AG04449 (cell line): ENCODE measurements around the gene ZBTB16.

Experiments
- CTCF ChIA-PET: fragments of 350-600 bp; formaldehyde crosslinking; extraction: SDS; loops from one replicate; lab custom pipeline; 2021; ENCODE audit warnings: antibody characterized with exemption; lab: Yijun Ruan, JAX
- POLR2A ChIA-PET: fragments of 400-600, 350-600 bp; formaldehyde crosslinking; extraction: SDS; loops from one replicate; lab custom pipeline; 2020; ENCODE audit warnings: antibody characterized with exemption, inconsistent platforms; lab: Yijun Ruan, JAX
- DNase-seq: peaks from one replicate; pipeline ENCODE4 v3.0.0-alpha.2; 2010; ENCODE audit warnings: low read depth, low spot score
- H3K4me3 ChIP-seq: 2 replicates; pipeline ENCODE4 v1.5.1; 2011; ENCODE audit warnings: low read depth, mild to moderate bottlenecking, control low read depth, low read length
- CTCF ChIP-seq: IDR thresholded peaks from one replicate; pipeline ENCODE4 v1.5.1; 2011; ENCODE audit warnings: mild to moderate bottlenecking, moderate library complexity, low read length, control low read depth, inconsistent platforms; ENCODE audit not compliant: insufficient read depth; ENCODE audit errors: missing control alignments

ZBTB16 gene

GRCh38 chr11:114169821-114170220, 110.3 kb downstream of the ZBTB16 start:
- no peak overlapping the region for H3K4me3 ChIP-seq
- no peak for TF ChIP-seq CTCF
- CTCF ChIA-PET = no interaction called here
- DNase-seq = no peak
- POLR2A ChIA-PET = no interaction called here

- no peak for TF ChIP-seq CTCF
- no peak overlapping the region for H3K4me3 ChIP-seq
- DNase-seq = no peak
- ChIA-PET CTCF (no interaction called here), POLR2A (no interaction called here)
These were observed 110.7 kb downstream of the ZBTB16 start for GRCh38 chr11:114170226-114170625.

- no peak for DNase-seq
- ChIA-PET POLR2A (no interaction called here), CTCF (no interaction called here)
- H3K4me3 ChIP-seq = no peak overlapping the region
- no peak for TF ChIP-seq CTCF
These were observed 111.9 kb downstream of the ZBTB16 start for GRCh38 chr11:114171257-114172054.

GRCh38 chr11:114172055-114172861, 112.7 kb downstream of the ZBTB16 start:
- DNase-seq = no peak
- H3K4me3 ChIP-seq = no peak overlapping the region
- ChIA-PET CTCF (no interaction called here), POLR2A (no interaction called here)
- TF ChIP-seq CTCF = no peak

- TF ChIP-seq CTCF = no peak
- ChIA-PET POLR2A (no interaction called here), CTCF (no interaction called here)
- no peak overlapping the region for H3K4me3 ChIP-seq
- no peak for DNase-seq
These were observed 113.4 kb downstream of the ZBTB16 start for GRCh38 chr11:114172871-114173444.

GRCh38 chr11:114173843-114174242, 114.3 kb downstream of the ZBTB16 start:
- TF ChIP-seq CTCF = no peak
- DNase-seq = no peak
- ChIA-PET CTCF (no interaction called here), POLR2A (no interaction called here)
- no peak overlapping the region for H3K4me3 ChIP-seq
